HFF-Myc (cell line): ENCODE results near the gene PJVK.
"Not testable (repeated sequence)": the region's sequence is repeated elsewhere in the genome, so short reads cannot be mapped to it uniquely, and the experiment has no call there.

Experiments used
- DNase-seq: peaks from one replicate; pipeline ENCODE4 v3.0.0-alpha.2; 2011; ENCODE audit warnings: low read depth; ENCODE audit errors: extremely low read depth
- H3K4me3 ChIP-seq: replicated peaks from 2 replicates; pipeline ENCODE4 v1.5.1; 2011; ENCODE audit warnings: low read depth, mild to moderate bottlenecking, control low read depth, low read length
- TF ChIP-seq, protein P1 (sequence below): IDR thresholded peaks from 2 replicates; pipeline ENCODE4 v1.5.1; 2012; ENCODE audit warnings: mild to moderate bottlenecking, low read depth, low read length, control low read depth; ENCODE audit errors: missing control alignments

The PJVK gene, protein sequence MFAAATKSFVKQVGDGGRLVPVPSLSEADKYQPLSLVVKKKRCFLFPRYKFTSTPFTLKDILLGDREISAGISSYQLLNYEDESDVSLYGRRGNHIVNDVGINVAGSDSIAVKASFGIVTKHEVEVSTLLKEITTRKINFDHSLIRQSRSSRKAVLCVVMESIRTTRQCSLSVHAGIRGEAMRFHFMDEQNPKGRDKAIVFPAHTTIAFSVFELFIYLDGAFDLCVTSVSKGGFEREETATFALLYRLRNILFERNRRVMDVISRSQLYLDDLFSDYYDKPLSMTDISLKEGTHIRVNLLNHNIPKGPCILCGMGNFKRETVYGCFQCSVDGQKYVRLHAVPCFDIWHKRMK

DNA sequence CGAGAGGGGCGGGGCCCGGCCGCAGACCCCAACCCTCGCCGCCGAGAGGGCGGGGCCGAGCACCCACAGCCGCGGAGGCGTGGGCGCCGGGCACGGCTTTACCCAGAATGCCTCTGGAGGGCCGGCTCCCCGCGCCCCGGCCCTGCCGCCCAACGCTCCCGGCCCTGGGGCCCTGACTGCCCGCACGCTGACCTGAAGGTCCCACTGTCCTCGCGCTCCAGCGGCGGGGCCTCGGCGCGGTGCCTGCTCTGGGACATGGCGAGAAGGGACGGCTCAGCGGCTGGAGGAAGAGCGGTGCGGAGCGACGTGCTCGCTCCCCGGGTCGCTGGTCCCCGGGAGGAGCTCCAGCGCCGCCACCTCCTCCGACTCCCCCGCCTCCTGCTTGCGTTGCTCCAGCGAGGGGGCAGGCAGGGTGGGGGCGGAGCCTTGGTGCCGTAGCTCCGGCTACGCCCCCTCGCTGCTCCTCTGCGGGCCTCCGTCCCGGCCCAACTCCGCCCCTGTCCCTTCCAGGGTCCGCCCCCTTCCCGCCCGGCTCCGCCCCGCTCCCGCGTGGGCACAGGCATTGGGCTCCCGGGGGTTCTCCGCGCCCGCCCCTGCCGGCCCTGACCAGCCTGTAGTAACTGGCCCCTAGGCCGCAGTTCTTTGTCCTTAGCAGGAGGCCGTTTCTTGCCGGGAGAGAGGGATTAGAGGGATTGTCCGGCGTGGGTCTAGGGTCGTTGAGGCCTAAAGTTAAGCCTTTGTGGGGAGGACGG, at the start of gene PJVK, which contains the start of gene PRKRA:
TSS of gene PJVK (plus strand) at position 605 of the 752 bp plus-strand sequence. CDS start 2,032 bp downstream, outside the sequence.
TSS of gene PRKRA (minus strand) at position 402 of the 752 bp plus-strand sequence. CDS start at position 257, 145 bp downstream.
- H3K4me3 ChIP-seq = peak within 1 kb of the TSS; percentile 76
- DNase-seq = peak; percentile 85
- TF ChIP-seq, protein P1, sequence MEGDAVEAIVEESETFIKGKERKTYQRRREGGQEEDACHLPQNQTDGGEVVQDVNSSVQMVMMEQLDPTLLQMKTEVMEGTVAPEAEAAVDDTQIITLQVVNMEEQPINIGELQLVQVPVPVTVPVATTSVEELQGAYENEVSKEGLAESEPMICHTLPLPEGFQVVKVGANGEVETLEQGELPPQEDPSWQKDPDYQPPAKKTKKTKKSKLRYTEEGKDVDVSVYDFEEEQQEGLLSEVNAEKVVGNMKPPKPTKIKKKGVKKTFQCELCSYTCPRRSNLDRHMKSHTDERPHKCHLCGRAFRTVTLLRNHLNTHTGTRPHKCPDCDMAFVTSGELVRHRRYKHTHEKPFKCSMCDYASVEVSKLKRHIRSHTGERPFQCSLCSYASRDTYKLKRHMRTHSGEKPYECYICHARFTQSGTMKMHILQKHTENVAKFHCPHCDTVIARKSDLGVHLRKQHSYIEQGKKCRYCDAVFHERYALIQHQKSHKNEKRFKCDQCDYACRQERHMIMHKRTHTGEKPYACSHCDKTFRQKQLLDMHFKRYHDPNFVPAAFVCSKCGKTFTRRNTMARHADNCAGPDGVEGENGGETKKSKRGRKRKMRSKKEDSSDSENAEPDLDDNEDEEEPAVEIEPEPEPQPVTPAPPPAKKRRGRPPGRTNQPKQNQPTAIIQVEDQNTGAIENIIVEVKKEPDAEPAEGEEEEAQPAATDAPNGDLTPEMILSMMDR = no peak

DNA sequence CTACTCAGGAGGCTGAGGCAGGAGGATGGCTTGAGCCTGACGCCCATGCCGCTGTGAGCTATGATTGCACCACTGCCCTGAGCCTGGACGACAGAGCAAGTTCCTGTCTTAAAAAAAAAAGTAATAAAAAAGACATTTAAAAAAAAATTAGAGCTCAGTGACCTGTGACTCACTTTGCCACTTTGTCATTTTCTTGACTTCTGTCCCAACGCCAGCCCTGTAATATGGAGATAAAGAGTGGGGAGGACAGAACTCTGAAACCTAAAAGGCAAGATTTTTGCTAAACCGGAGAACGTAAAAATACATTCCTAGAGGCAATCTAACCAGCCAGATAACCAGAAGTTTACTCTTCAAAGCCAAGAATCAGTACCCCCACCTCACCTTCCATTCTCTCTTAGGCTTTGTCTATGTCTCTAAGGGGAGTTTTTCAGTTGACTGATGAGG, 49.2 kb upstream of the PJVK start:
- no peak for DNase-seq
- no peak overlapping the region for H3K4me3 ChIP-seq
- TF ChIP-seq, protein P1 = no peak

DNA sequence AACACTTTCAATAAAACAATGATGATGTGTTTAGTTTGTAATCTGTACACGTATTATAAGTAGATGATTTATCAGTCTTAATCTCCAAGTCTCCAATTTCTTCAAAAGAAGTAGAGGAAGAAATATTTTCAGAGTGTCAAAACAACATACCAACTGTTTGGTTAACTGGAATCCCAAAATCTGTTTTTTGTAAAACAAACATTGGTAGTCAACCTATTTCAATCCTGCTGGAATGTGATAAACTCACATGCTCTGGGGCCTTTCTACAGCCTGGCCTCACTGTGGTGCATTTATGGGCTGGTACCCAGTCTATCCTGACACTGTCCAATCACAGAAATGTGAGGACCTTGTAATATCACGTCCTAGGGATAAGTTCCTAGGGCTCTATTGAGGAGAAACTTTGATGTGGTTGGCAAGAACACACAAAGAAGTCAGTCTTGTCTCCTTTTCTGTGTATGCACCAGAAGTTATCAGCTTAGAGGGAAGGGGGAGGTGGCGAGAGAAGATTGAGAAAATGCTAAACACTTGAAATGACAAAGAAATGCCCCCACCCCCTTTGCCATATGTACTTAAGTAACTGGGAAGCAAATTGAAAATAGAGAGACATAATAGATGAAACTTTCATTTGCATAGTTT, 47.4 kb upstream of the PJVK start:
- TF ChIP-seq, protein P1 = no peak
- H3K4me3 ChIP-seq = no peak overlapping the region
- DNase-seq = no peak

DNA sequence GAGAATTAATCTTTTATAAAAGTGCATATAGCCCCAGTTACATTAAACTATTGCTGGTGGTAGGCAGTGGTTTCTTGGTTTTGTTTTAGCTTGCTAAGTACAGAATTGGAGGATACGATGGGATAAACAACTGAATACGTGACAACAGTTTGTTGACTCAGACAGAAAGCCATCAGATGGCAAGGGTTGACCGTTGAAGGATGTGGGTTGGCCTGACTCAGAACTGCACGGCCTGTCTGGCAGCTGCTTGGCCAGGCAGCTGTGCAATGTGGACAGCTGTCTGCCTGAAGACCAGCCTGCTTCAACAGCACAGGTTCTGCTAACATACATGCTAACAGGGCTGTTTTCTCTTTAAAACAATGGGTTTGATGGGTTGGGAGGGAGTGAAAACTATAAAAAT, 46.8 kb upstream of the PJVK start:
- H3K4me3 ChIP-seq = no peak overlapping the region
- TF ChIP-seq, protein P1 = no peak
- DNase-seq = peak; percentile 72

DNA sequence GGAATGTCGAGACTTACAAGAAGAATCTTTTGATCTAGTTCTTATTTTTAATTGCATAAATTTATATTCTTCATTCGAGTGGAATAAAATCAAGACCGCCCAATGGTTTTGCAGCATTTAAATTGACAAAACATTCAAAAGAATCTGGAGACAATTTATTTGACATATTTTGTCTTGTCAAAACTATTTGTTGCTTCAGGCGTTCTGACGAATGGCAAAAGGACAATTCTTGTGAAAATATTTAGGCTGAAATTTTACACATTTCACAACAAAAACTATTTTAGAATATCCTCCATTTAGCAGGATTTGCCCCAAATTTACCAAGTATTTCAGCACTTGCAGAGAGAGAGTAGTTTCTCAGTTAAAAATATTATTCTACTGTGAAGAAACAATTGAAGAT, 41.9 kb upstream of the PJVK start:
- TF ChIP-seq, protein P1 = no peak

DNA sequence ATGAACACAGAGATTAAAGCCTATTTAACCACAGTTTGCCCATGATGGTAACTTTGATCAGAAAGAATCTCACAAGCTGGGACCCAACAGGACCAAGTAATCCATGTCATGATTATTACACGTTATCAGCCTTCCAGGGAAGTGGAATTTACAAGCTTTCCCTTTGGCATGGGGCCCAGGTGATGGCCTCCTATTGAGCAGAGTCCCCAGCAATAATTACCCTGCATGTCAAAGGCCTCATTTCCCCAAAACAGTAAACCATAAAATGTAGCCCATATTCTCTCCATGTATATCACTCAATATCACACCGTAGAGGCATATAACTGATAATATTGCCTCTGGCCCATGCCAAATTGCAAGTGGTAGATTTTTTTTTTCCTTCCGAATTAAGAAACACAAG, 39.1 kb upstream of the PJVK start:
- TF ChIP-seq, protein P1 = no peak
- no peak overlapping the region for H3K4me3 ChIP-seq
- DNase-seq = no peak

More for the DNA sequence above, 41.9 kb upstream of the PJVK start:
- H3K4me3 ChIP-seq = no peak overlapping the region
- no peak for DNase-seq

DNA sequence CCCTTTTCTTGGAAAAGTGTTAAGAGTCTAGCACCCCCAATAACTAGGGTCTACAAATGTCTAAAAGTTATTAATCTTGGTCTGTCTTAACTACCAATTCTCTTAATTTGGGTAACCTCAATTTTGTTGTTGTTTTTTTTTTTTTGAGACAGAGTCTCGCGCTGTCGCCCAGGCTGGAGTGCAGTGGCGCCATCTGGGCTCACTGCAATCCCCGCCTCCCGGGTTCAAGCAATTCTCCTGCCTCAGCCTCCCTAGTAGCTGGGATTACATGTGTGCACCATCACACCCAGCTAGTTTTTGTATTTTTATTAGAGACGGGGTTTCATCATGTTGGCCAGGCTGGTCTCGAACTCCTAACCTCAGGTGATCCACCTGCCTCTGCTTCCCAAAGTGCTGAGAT, 38.7 kb upstream of the PJVK start:
- not testable (repeated sequence) for DNase-seq, H3K4me3 ChIP-seq
